ENCODE data around the gene GALNT11. TPM values are rescaled to one million over a fixed set of nuclear protein-coding genes. Genes with fewer than 3 reads are reported as not detected.

Gene GALNT11
- total RNA-seq, 1 experiment from 2014 or later = 24.1 TPM

- Mint-ChIP-seq H3K27me3 (ENCODE audit: low read depth) (no peaks in the 10 kb centered on the region), H3K4me1 (peaks cover 22 to 33% of the 10 kb centered on the region in 2 experiments), H3K9me3 (peaks cover 15 to 17% of the 10 kb centered on the region in 2 experiments), H3K4me3 (no peak overlapping the region), H3K36me3 (ENCODE audit: insufficient read depth in 1 of 3, low read depth in 3 of 3) (peaks cover 15 to 18% (median 17%) of the 10 kb centered on the region in 3 experiments), H3K27ac (no peak overlapping the region)
- no peak overlapping the region for H3K4ac ChIP-seq (ENCODE audit: low read depth, low read length)
- no peaks in the 10 kb centered on the region for H3K79me1 ChIP-seq (ENCODE audit: insufficient read depth, low read depth, low read length, poor library complexity, severe bottlenecking)
- H4K91ac ChIP-seq (ENCODE audit: insufficient read length, low read depth, low read length) = no peak overlapping the region
- no peak overlapping the region for H3K9ac ChIP-seq (ENCODE audit: extremely low read depth, insufficient read length, low read length)
- no peak overlapping the region for H2BK120ac ChIP-seq (ENCODE audit: low read depth, low read length, poor library complexity, severe bottlenecking)
- no peak overlapping the region for H3K18ac ChIP-seq (ENCODE audit: insufficient read length, low read depth, low read length)
- no peak for DNase-seq
- no peak overlapping the region for H2AK5ac ChIP-seq (ENCODE audit: insufficient read length, low read length)
- no peak overlapping the region for H3K23ac ChIP-seq (ENCODE audit: insufficient read length, low read depth, low read length)
- H2BK15ac ChIP-seq (ENCODE audit: low read depth, low read length) = no peak overlapping the region
- H3K14ac ChIP-seq (ENCODE audit: insufficient read depth, low read length) = no peak overlapping the region
- H4K5ac ChIP-seq (ENCODE audit: insufficient read length, low read depth, low read length) = no peak overlapping the region
- H2AFZ ChIP-seq (ENCODE audit: low read length) = no peak overlapping the region
- H4K8ac ChIP-seq (replicated peaks; ENCODE audit: insufficient read length, low read depth, low read length) = no peak overlapping the region
- no CpG with 5 or more reads among the region's 1 CpG for WGBS (ENCODE audit: extremely low coverage, insufficient read length, low lambda C conversion rate)
- no peak for TF ChIP-seq CTCF (conservative IDR thresholded peaks at IDR 0.05)
- no peak overlapping the region for H2BK5ac ChIP-seq (ENCODE audit: insufficient read length, low read length)
- H3K27me3 ChIP-seq (ENCODE audit: insufficient read depth, low read length) = no peaks in the 10 kb centered on the region
- no peaks in the 10 kb centered on the region for H3K23me2 ChIP-seq (ENCODE audit: insufficient read length, low read depth, low read length, poor library complexity, severe bottlenecking)
- no peak overlapping the region for H2BK12ac ChIP-seq (ENCODE audit: insufficient read length, low read depth, low read length)
- no peak overlapping the region for H3K4me2 ChIP-seq (ENCODE audit: insufficient read depth, insufficient read length, low read length)
- no peak overlapping the region for H3K56ac ChIP-seq (ENCODE audit: insufficient read length, low read depth, low read length)
- no peaks in the 10 kb centered on the region; the same call in 1 of the 2 replicates for H3K4me1 ChIP-seq (ENCODE audit: insufficient read depth, low read length)
- H3T11ph ChIP-seq (ENCODE audit: low read length) = no peak overlapping the region
- H4K20me1 ChIP-seq (ENCODE audit: control insufficient read depth, insufficient read depth, insufficient read length) = no peaks in the 10 kb centered on the region
- H3K9me3 ChIP-seq (ENCODE audit: control insufficient read depth, low read depth, low read length) = peaks cover 6% of the 10 kb centered on the region
- H3K27ac ChIP-seq (ENCODE audit: insufficient read length, low read depth, low read length) = no peak overlapping the region
- H3K79me2 ChIP-seq (ENCODE audit: insufficient read depth, low read length) = no peaks in the 10 kb centered on the region; the same call in 1 of the 2 replicates
- no peak overlapping the region for H2BK20ac ChIP-seq (ENCODE audit: low read depth, low read length, poor library complexity, severe bottlenecking)
These were observed 61.0 kb downstream of the GALNT11 start for GRCh38 chr7:152086513-152086912.
